HEK293 (cell line): ENCODE measurements around the gene GRM4.

Experiments used
- CTCF ChIA-PET: fragments of 350-600 bp; formaldehyde crosslinking; extraction: SDS; loops from one replicate; lab custom pipeline; 2021; ENCODE audit warnings: antibody characterized with exemption; lab: Yijun Ruan, JAX
- POLR2A ChIA-PET: fragments of 300-600 bp; formaldehyde crosslinking; extraction: SDS; loops from one replicate; lab custom pipeline; 2020; ENCODE audit warnings: antibody characterized with exemption, inconsistent platforms; lab: Yijun Ruan, JAX
- H3K27ac ChIP-seq: fragments of 200-500 bp; sonication (Bioruptor generic); 2 replicates; pipeline ENCODE4 v1.5.1; 2014; ENCODE audit warnings: low read depth, low read length, control low read depth, inconsistent platforms; ENCODE audit errors: extremely low read depth
- H3K36me3 ChIP-seq, 2 experiments: fragments of 200-500 bp in 1 of 2; sonication (Bioruptor generic) in 1 of 2; 1 replicate in 1 of 2; 2 replicates in 1 of 2; pipeline ENCODE4 v1.5.1; 2014 to 2017; ENCODE audit warnings: inconsistent platforms in 2 of 2, low read length in 2 of 2; ENCODE audit not compliant: control insufficient read depth in 2 of 2, insufficient read depth in 1 of 2
- H3K4me1 ChIP-seq: fragments of 200-500 bp; sonication (Bioruptor generic); 2 replicates; pipeline ENCODE4 v1.5.1; 2014; ENCODE audit warnings: mild to moderate bottlenecking, low read length, inconsistent platforms; ENCODE audit not compliant: control insufficient read depth, insufficient read depth
- H3K4me3 ChIP-seq: 2 replicates; pipeline ENCODE4 v1.5.1; 2011; ENCODE audit warnings: low read depth, mild to moderate bottlenecking, control low read depth, low read length, moderate library complexity
- H3K9me3 ChIP-seq: fragments of 200-500 bp; sonication (Bioruptor generic); 2 replicates; pipeline ENCODE4 v1.5.1; 2014; ENCODE audit warnings: low read depth, low read length, inconsistent platforms; ENCODE audit not compliant: control insufficient read depth, insufficient read depth
- AEBP2 ChIP-seq: fragments of 450-650 bp; formaldehyde crosslinking; IDR thresholded peaks from 2 replicates; pipeline ENCODE4 v1.5.1; 2016; ENCODE audit warnings: missing biosample characterization, missing genetic modification characterization, borderline replicate concordance
- MZF1 ChIP-seq: fragments of 450-650 bp; formaldehyde crosslinking; IDR thresholded peaks from 2 replicates; pipeline ENCODE4 v1.5.1; 2017; ENCODE audit warnings: missing biosample characterization, missing genetic modification characterization, borderline replicate concordance
- PBX3 ChIP-seq: sonication (generic); formaldehyde crosslinking; IDR thresholded peaks from 2 replicates; pipeline ENCODE4 v1.8.1; 2022; ENCODE audit warnings: mild to moderate bottlenecking, moderate library complexity, missing genetic modification reagents
- SETDB1 ChIP-seq: IDR thresholded peaks from one replicate; pipeline ENCODE4 v1.6.1; 2017; ENCODE audit warnings: mild to moderate bottlenecking, low read length, moderate library complexity, mixed read lengths; ENCODE audit not compliant: insufficient read length
- ZBTB48 ChIP-seq: fragments of 450-650 bp; formaldehyde crosslinking; IDR thresholded peaks from 2 replicates; pipeline ENCODE4 v1.5.1; 2016; ENCODE audit warnings: missing biosample characterization, missing genetic modification characterization
- ZFP37 ChIP-seq: fragments of 450-650 bp; formaldehyde crosslinking; IDR thresholded peaks from 2 replicates; pipeline ENCODE4 v1.5.1; 2016; ENCODE audit warnings: missing biosample characterization, missing genetic modification characterization
- ZIC2 ChIP-seq: fragments of 450-650 bp; formaldehyde crosslinking; IDR thresholded peaks from 2 replicates; pipeline ENCODE4 v1.5.1; 2016; ENCODE audit warnings: missing biosample characterization, missing genetic modification characterization
- ZNF114 ChIP-seq: fragments of 450-650 bp; formaldehyde crosslinking; IDR thresholded peaks from 2 replicates; pipeline ENCODE4 v1.5.0; 2017; ENCODE audit warnings: missing biosample characterization, missing genetic modification characterization
- ZNF175 ChIP-seq: fragments of 450-650 bp; formaldehyde crosslinking; IDR thresholded peaks from 2 replicates; pipeline ENCODE4 v1.5.1; 2016; ENCODE audit warnings: missing biosample characterization, missing genetic modification characterization
- ZNF24 ChIP-seq: fragments of 450-650 bp; formaldehyde crosslinking; IDR thresholded peaks from 2 replicates; pipeline ENCODE4 v1.5.1; 2016; ENCODE audit warnings: missing biosample characterization, missing genetic modification characterization
- ZNF341 ChIP-seq: fragments of 450-650 bp; formaldehyde crosslinking; IDR thresholded peaks from 2 replicates; pipeline ENCODE4; 2016; ENCODE audit warnings: low read depth, missing biosample characterization, missing genetic modification characterization
- ZNF362 ChIP-seq: fragments of 450-650 bp; formaldehyde crosslinking; IDR thresholded peaks from 2 replicates; pipeline ENCODE4 v1.5.1; 2016; ENCODE audit warnings: missing biosample characterization, missing genetic modification characterization
- ZNF366 ChIP-seq: fragments of 450-650 bp; formaldehyde crosslinking; conservative IDR thresholded peaks from 2 replicates; pipeline ENCODE4 v1.5.1; 2016; ENCODE audit warnings: missing biosample characterization, missing genetic modification characterization
- ZNF37A ChIP-seq: fragments of 450-650 bp; IDR thresholded peaks from 2 replicates; pipeline ENCODE4 v1.5.1; 2018; ENCODE audit warnings: missing biosample characterization, missing genetic modification characterization
- ZNF404 ChIP-seq: fragments of 450-650 bp; formaldehyde crosslinking; IDR thresholded peaks from 2 replicates; pipeline ENCODE4 v1.5.1; 2017; ENCODE audit warnings: missing biosample characterization, missing genetic modification characterization
- ZNF423 ChIP-seq: fragments of 450-650 bp; formaldehyde crosslinking; IDR thresholded peaks from 2 replicates; pipeline ENCODE4 v1.5.1; 2016; ENCODE audit warnings: missing biosample characterization, missing genetic modification characterization
- ZNF510 ChIP-seq: fragments of 450-650 bp; formaldehyde crosslinking; IDR thresholded peaks from 2 replicates; pipeline ENCODE4 v1.5.1; 2018; ENCODE audit warnings: mild to moderate bottlenecking, missing genetic modification characterization, missing biosample characterization; ENCODE audit not compliant: insufficient replicate concordance
- ZNF621 ChIP-seq: fragments of 450-650 bp; formaldehyde crosslinking; IDR thresholded peaks from 2 replicates; pipeline ENCODE4 v1.5.1; 2017; ENCODE audit warnings: missing biosample characterization, missing genetic modification characterization
- ZNF747 ChIP-seq: fragments of 450-650 bp; formaldehyde crosslinking; IDR thresholded peaks from 2 replicates; pipeline ENCODE4 v1.5.1; 2016; ENCODE audit warnings: missing biosample characterization, missing genetic modification characterization
- ZSCAN16 ChIP-seq: fragments of 450-650 bp; formaldehyde crosslinking; IDR thresholded peaks from 2 replicates; pipeline ENCODE4 v1.5.1; 2016; ENCODE audit warnings: missing biosample characterization, missing genetic modification characterization
- TF ChIP-seq, protein P1 (sequence below): fragments of 450-650 bp; formaldehyde crosslinking; IDR thresholded peaks from 2 replicates; pipeline ENCODE4 v1.5.1; 2016; ENCODE audit warnings: missing biosample characterization, missing genetic modification characterization
- TF ChIP-seq, protein P2 (sequence below): fragments of 450-650 bp; formaldehyde crosslinking; IDR thresholded peaks from 2 replicates; pipeline ENCODE4 v1.5.1; 2017; ENCODE audit warnings: missing biosample characterization, missing genetic modification characterization

Gene GRM4

DNA sequence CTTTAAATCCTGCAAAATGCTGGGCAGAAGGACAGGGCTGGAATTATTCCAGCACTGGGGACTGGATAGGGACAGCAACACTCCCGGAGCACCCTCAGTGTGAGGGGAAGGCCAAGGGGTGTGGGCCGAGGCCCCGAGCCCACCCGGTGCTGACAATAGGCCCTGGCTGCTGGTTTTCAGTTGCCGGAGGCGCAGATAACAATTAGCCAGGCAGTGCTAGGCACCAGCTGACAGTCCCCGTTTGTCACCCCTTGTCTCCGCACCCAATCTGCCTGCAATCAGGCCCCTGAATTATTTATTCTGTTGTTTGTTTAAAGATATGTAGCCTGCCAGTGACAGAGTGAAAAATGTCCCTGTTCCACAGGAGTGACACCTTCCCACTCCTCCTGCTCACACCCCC is 120.0 kb downstream of the GRM4 start:
- POLR2A ChIA-PET: no interaction called here

GRCh38 chr6:34025112-34025807 is 120.6 kb downstream of the GRM4 start:
- ChIA-PET POLR2A (no interaction called here), CTCF (interaction anchor here (0.6 to 8.1 kb wide), 11 partner anchors 13 to 314 kb away, joined by 3 to 80 read pairs (median 3); partner anchors contain the start of gene UQCC2)
- H3K4me1 ChIP-seq: no peaks in the 10 kb centered on the region
- TF ChIP-seq ZNF423 (tag by site-specific recombination) (0 out of 2 replicates have a peak, but pooled peaks have one; percentile 49), ZIC2 (peak; percentile 89)
- TF ChIP-seq, protein P1, sequence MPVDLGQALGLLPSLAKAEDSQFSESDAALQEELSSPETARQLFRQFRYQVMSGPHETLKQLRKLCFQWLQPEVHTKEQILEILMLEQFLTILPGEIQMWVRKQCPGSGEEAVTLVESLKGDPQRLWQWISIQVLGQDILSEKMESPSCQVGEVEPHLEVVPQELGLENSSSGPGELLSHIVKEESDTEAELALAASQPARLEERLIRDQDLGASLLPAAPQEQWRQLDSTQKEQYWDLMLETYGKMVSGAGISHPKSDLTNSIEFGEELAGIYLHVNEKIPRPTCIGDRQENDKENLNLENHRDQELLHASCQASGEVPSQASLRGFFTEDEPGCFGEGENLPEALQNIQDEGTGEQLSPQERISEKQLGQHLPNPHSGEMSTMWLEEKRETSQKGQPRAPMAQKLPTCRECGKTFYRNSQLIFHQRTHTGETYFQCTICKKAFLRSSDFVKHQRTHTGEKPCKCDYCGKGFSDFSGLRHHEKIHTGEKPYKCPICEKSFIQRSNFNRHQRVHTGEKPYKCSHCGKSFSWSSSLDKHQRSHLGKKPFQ (tag by site-specific recombination): no peak
- H3K9me3 ChIP-seq: no peaks in the 10 kb centered on the region
- no peak overlapping the region for H3K27ac ChIP-seq
- no peak overlapping the region for H3K4me3 ChIP-seq
- H3K36me3 ChIP-seq: no peaks in the 10 kb centered on the region

More for the DNA sequence above, 120.0 kb downstream of the GRM4 start:
- TF ChIP-seq ZNF37A (tag by site-specific recombination) (no peak), SETDB1 (no peak), ZNF621 (tag by site-specific recombination) (no peak), ZNF114 (tag by site-specific recombination) (no peak), ZNF366 (no peak), PBX3 (no peak), ZBTB48 (tag by site-specific recombination) (no peak), ZNF24 (tag by site-specific recombination) (no peak), ZSCAN16 (tag by site-specific recombination) (no peak), ZNF341 (tag by site-specific recombination) (no peak), ZNF175 (tag by site-specific recombination) (no peak), ZNF747 (no peak), ZNF404 (no peak)
- TF ChIP-seq, protein P2, sequence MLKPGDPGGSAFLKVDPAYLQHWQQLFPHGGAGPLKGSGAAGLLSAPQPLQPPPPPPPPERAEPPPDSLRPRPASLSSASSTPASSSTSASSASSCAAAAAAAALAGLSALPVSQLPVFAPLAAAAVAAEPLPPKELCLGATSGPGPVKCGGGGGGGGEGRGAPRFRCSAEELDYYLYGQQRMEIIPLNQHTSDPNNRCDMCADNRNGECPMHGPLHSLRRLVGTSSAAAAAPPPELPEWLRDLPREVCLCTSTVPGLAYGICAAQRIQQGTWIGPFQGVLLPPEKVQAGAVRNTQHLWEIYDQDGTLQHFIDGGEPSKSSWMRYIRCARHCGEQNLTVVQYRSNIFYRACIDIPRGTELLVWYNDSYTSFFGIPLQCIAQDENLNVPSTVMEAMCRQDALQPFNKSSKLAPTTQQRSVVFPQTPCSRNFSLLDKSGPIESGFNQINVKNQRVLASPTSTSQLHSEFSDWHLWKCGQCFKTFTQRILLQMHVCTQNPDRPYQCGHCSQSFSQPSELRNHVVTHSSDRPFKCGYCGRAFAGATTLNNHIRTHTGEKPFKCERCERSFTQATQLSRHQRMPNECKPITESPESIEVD: no peak
- CTCF ChIA-PET: interaction anchor here (0.5 to 8.1 kb wide), 9 partner anchors 29 to 282 kb away, joined by 3 to 80 read pairs (median 4); no protein-coding TSS in a partner anchor
- Histone ChIP-seq H3K36me3 (no peaks in the 10 kb centered on the region), H3K27ac (no peak overlapping the region), H3K9me3 (no peaks in the 10 kb centered on the region), H3K4me1 (no peaks in the 10 kb centered on the region), H3K4me3 (no peak overlapping the region)

DNA sequence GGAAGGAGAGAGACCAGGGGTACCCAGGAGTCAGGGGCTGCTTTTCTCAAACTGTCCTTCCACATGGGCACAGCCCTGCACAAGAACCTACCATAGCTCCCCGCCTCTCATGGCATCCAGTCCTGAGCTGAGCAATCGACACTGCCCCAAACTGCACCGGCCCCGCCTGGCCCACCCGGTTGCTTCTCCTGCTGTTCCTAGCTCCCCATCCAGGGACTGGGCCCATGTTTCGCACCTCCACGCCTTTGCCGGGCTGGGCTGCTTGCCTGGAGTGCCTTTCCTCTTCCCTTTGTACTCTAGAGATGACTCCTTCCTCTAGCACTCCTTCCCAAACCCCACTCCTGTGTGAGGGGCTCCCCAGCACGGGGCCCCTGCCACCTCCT is 123.0 kb downstream of the GRM4 start:
- ChIA-PET POLR2A (no interaction called here), CTCF (interaction anchor here (0.6 to 8.1 kb wide), 2 partner anchors 251 to 754 kb away, joined by 4 to 80 read pairs; no protein-coding TSS in a partner anchor)
- H3K36me3 ChIP-seq: no peaks in the 10 kb centered on the region
- H3K27ac ChIP-seq: no peak overlapping the region
- no peaks in the 10 kb centered on the region for H3K4me1 ChIP-seq
- H3K9me3 ChIP-seq: no peaks in the 10 kb centered on the region
- no peak overlapping the region for H3K4me3 ChIP-seq
- no peak for TF ChIP-seq AEBP2 (tag by site-specific recombination)
- no peak for TF ChIP-seq ZNF362 (tag by site-specific recombination)
- TF ChIP-seq SETDB1: no peak
- TF ChIP-seq, protein P2: no peak
- no peak for TF ChIP-seq MZF1 (tag by site-specific recombination)
- TF ChIP-seq ZNF510: no peak
- TF ChIP-seq ZFP37 (tag by site-specific recombination): no peak
